Measurements from ENCODE around the gene GRM2.

Gene GRM2

DNA sequence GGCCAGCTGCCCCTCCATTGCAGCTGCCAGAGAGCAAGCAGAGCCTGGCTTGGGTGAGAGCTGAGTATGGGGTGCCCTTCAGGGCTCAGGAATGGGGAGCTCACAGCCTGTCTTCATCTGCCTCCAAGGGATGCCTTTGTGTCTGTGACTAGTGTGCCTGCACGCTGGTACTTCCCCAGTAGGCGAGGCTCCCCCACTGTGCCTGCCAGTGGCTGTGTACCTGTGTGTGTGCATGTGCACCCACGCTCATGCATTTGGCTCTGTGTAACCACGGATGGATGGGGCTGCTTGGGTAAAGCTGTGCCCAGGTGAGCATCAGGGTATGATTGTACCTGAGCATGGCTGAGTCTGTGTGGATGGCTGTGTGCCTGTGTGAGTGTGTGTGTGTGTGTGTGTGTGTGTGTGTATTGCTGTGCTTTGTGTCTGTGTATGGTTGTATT lies 2.3 kb upstream of the GRM2 start:
- DNase-seq (ENCODE audit: extremely low read depth in 1 of 2, low read depth in 1 of 2): no peak

DNA sequence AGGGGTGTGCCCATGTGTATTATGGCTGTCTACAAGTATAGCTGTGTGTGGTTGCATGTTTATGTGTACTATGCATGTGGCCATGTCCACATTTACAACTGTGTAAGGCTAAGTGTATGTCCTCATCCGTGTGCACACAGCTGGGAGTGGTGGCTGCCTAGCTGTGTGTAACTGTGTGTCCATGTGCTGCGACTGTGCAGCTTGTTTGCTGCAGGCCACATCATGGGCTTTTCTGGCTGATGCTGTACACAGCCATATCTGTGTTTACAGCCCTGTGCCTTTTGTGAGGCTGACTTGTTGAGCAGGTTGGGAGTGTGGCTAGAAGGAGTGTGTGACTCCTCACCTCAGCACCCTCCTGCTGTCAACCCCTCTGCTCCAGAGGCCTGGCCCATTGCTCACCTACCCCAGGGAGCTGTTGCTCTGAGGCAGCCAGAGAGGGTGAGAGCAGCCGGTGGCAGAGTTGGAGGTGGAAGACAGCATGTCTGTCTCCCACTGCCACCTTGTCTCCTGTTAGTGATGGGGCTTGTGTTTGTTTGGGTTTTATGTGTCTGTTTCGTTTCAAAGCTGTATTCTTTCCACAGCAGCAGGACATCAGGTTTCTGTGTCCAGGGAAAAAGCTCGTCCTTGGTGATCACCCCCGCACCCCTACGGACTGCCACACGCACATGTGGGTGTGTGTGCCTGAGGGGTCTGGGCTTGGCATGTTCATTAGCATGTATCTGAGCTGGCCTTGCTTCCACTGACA lies 1.4 kb upstream of the GRM2 start:
- no peak for DNase-seq (ENCODE audit: extremely low read depth in 1 of 2, low read depth in 1 of 2)

DNA sequence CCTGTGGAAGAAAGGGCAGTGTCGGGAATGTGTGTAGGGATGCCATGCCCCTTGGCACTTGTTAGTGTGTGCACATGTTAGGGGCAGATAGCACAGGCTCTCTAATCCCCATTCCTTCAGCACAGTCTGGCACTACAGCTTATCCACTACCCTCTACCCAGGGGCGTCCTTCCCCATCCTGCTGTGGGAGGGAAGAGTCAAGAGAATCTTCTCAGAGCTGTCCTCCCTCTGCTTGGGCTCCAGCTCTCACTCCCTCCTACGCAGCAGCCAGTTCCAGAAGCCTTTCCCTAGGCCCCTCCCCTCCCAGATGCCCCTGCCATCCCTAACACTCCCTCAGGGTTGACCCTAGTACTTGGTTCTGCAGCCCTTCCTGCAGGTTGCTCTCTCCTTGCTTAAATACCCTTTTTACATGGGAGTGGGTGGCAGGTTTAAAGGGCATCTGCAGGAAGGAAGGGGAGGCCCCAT lies 815 bp upstream of the GRM2 start:
- DNase-seq (ENCODE audit: extremely low read depth in 1 of 2, low read depth in 1 of 2): no peak

DNA sequence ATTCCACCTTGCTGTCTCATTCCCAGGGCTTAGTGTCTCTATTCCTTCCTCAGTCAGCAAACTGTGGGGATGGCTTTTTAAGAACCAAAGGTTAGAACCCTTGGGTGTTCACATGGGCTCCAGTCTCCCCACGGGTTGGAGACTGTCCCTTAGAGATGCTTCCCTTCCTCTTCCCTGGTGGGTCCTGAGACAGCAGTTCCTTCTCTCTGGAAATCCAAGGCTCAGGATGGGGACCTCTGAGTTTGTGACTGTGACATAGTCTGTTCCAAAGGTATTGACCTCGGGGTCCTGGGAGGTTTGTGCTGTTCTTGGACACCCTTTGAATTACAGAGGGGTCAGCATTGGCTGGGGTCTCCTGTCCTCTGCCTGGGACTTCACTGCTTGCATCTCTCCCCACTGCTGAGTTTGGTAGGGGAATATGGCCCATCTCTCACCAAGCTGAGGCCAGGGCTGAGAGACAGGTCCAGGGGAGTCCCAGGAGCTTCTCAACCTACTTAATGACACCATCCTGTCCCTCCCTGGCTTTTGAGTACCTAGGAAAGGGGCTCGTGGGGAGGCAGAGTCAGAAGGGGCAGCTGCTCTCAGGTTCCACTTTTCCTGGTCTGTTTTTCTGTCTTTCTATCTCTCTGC lies 1.5 kb downstream of the GRM2 start:
- DNase-seq (ENCODE audit: extremely low read depth in 1 of 2, low read depth in 1 of 2): no peak

DNA sequence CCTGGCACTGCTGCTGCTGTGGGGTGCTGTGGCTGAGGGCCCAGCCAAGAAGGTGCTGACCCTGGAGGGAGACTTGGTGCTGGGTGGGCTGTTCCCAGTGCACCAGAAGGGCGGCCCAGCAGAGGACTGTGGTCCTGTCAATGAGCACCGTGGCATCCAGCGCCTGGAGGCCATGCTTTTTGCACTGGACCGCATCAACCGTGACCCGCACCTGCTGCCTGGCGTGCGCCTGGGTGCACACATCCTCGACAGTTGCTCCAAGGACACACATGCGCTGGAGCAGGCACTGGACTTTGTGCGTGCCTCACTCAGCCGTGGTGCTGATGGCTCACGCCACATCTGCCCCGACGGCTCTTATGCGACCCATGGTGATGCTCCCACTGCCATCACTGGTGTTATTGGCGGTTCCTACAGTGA lies 2.1 kb downstream of the GRM2 start:
- no peak for DNase-seq (ENCODE audit: extremely low read depth in 1 of 2, low read depth in 1 of 2)

DNA sequence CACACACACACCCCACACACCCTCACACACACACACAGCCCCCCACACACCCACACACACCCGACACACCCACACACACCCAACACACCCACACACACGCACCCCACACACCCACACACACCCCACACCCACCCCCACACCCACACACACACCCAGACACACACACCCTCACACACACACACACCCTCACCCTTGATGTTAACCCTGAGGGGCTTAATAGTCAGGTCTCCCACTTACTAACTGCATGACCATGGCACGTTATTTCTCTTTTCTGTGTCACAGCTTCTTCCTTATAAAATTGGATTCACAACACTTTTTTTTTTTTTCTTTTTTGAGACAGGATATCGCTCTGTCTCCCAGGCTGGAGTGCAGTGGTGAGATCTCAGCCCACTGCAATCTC lies 2.8 kb downstream of the GRM2 start:
- DNase-seq (ENCODE audit: extremely low read depth in 1 of 2, low read depth in 1 of 2): no peak

DNA sequence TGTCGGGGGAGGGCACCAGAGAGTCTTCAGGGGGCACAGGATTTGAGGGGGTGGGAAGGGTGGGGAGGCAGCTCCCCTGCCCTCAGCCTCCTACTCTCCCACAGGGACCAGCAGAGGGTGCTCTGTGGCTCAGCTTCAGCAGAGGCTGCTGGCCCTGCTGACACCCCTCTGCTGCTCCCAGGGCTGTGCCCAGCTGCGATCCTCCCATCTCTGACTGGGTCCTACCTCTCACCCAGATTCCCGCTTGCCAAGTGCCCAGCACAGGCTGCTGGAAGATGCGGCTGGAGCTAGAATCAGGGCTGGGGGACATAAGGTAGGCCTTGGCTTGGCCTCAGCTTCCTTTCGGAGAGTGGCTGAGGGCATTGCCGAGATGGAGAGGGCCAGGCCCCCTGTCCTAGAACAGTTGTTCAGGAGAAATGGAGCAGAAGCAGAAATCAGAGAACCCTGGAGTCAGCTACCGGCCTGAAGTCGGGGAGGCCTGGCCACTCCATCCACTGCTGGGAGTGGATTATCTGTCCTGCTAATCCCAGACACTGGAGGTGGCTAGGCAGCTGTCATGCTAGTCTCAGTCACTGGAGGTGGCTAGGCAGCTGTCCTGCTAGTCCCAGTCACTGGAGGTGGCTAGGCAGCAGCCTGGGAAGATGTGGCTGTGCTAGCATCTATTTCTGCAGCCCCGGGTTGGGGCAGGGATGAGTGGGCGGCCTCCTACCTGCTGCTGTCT lies 3.9 kb downstream of the GRM2 start:
- no peak for DNase-seq (ENCODE audit: extremely low read depth in 1 of 2, low read depth in 1 of 2)

DNA sequence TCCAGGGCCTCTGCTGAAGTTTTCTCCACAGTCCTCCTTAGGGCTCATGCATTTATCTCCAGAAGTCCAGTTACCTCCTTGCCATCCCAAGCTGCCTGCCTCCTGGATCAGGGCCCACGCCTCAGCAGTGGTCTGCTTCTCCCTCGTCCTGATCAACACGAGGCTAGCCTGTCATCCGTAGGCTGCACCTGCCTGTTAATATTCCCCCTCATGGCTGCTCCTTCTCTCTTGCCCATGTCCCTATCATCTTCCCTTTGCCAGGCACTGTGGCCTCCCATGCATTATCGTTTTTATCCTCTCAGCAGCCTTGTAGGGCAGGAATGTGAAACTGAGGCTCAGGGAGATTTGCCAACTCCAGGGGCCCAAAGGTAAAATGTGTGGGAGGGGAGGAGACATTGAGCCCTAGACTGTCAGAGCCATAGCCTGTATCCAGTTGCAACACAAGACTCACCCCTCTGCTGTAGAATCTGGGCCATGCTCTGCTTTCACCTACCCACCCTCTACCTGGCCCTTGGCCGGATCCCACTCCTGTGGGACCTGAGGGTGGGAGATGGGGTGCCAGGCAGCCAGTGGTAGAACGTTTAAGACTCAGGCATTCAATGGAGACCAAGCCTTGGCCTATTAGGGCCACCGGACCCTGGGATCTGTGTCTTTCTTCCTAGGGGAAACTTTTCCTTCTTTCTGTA lies 4.6 kb downstream of the GRM2 start:
- DNase-seq (ENCODE audit: extremely low read depth in 1 of 2, low read depth in 1 of 2): no peak

DNA sequence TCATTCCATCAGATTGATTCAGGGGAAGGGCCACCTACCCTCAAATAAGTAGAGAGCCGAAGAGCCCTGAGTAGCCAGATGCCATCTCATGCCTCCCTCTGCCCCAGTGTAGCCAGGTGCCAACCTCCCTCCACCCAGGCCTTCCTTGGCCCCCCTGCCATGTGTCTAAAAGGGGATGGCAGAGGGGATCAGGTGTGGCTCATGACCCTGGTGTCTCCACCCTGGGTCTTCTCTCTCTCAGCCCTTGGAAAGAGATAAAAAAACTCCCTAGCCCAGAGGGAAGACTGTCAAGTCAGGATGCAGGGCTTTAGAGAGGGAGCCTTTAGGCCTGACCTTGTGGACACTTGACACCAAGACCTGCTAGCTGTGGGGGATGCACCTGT lies 5.2 kb downstream of the GRM2 start:
- no peak for DNase-seq (ENCODE audit: extremely low read depth in 1 of 2, low read depth in 1 of 2)

DNA sequence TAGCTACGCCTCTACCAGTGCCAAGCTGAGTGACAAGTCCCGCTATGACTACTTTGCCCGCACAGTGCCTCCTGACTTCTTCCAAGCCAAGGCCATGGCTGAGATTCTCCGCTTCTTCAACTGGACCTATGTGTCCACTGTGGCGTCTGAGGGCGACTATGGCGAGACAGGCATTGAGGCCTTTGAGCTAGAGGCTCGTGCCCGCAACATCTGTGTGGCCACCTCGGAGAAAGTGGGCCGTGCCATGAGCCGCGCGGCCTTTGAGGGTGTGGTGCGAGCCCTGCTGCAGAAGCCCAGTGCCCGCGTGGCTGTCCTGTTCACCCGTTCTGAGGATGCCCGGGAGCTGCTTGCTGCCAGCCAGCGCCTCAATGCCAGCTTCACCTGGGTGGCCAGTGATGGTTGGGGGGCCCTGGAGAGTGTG lies 5.7 kb downstream of the GRM2 start:
- no peak for DNase-seq (ENCODE audit: extremely low read depth in 1 of 2, low read depth in 1 of 2)

DNA sequence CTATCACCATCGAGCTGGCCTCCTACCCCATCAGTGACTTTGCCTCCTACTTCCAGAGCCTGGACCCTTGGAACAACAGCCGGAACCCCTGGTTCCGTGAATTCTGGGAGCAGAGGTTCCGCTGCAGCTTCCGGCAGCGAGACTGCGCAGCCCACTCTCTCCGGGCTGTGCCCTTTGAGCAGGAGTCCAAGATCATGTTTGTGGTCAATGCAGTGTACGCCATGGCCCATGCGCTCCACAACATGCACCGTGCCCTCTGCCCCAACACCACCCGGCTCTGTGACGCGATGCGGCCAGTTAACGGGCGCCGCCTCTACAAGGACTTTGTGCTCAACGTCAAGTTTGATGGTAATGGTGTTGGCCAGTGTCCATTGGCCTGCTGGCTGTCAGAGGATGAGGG lies 6.1 kb downstream of the GRM2 start:
- DNase-seq (ENCODE audit: extremely low read depth in 1 of 2, low read depth in 1 of 2): no peak

DNA sequence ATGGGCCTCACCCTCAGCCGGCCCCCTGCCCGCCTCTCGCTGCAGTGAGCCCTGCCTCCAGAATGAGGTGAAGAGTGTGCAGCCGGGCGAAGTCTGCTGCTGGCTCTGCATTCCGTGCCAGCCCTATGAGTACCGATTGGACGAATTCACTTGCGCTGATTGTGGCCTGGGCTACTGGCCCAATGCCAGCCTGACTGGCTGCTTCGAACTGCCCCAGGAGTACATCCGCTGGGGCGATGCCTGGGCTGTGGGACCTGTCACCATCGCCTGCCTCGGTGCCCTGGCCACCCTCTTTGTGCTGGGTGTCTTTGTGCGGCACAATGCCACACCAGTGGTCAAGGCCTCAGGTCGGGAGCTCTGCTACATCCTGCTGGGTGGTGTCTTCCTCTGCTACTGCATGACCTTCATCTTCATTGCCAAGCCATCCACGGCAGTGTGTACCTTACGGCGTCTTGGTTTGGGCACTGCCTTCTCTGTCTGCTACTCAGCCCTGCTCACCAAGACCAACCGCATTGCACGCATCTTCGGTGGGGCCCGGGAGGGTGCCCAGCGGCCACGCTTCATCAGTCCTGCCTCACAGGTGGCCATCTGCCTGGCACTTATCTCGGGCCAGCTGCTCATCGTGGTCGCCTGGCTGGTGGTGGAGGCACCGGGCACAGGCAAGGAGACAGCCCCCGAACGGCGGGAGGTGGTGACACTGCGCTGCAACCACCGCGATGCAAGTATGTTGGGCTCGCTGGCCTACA lies 8.5 kb downstream of the GRM2 start:
- DNase-seq (ENCODE audit: extremely low read depth in 1 of 2, low read depth in 1 of 2): no peak

DNA sequence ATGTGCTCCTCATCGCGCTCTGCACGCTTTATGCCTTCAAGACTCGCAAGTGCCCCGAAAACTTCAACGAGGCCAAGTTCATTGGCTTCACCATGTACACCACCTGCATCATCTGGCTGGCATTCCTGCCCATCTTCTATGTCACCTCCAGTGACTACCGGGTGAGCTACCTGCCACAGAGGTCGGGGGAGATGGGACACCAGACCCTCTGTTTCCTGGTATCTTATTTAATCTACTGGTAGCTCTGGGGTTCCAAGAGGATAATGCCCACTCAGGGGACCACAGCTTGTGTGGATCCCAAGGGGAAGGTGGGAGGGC lies 9.1 kb downstream of the GRM2 start:
- no peak for DNase-seq (ENCODE audit: extremely low read depth in 1 of 2, low read depth in 1 of 2)

DNA sequence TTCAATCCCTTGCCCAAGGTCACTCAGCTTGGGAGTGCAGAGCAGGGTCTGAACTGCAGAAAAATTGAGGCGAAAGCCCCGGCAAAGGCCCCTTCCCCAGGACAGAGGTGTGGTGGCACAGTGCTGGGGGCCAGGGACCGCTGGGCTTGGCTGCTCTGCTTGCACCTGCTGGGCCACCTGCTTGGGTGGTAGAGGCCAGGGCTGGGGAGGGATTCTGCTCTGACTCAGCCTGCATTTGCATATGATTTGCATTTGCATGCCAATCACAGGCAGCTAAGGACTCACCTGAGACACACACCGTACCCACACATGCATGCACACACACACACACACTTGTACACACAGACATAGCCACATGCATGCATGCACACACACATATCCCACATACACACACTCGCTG lies 9.9 kb downstream of the GRM2 start:
- no peak for DNase-seq (ENCODE audit: extremely low read depth in 1 of 2, low read depth in 1 of 2)

DNA sequence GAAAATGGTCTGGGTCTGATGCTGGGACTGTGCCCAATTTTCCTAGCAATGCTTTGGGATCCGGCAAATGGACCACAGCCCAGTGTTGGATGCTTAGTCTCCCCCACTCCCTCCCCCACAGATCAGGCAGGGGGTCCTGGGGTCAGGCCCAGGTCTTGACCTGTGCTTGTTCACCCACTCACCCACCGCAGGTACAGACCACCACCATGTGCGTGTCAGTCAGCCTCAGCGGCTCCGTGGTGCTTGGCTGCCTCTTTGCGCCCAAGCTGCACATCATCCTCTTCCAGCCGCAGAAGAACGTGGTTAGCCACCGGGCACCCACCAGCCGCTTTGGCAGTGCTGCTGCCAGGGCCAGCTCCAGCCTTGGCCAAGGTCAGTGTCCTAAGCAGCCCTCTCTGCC lies 10.6 kb downstream of the GRM2 start:
- no peak for DNase-seq (ENCODE audit: extremely low read depth in 1 of 2, low read depth in 1 of 2)

DNA sequence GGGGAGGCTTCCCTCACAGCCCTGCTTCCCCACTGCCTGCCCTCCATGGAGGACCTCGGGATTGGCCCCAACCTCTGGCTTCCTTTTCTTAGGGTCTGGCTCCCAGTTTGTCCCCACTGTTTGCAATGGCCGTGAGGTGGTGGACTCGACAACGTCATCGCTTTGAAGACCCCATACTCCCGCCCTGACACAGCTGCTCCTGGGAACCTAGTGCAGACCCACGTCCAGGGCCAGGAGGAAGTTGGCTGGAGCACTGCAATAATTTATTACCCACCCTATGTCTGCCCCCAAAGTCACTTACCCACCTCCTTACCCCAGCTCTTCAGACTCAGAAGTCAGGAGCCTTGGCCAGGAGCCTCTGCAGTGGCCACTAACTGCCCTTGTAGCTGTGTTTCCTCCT lies 11.1 kb downstream of the GRM2 start:
- DNase-seq (ENCODE audit: extremely low read depth in 1 of 2, low read depth in 1 of 2): no peak

DNA sequence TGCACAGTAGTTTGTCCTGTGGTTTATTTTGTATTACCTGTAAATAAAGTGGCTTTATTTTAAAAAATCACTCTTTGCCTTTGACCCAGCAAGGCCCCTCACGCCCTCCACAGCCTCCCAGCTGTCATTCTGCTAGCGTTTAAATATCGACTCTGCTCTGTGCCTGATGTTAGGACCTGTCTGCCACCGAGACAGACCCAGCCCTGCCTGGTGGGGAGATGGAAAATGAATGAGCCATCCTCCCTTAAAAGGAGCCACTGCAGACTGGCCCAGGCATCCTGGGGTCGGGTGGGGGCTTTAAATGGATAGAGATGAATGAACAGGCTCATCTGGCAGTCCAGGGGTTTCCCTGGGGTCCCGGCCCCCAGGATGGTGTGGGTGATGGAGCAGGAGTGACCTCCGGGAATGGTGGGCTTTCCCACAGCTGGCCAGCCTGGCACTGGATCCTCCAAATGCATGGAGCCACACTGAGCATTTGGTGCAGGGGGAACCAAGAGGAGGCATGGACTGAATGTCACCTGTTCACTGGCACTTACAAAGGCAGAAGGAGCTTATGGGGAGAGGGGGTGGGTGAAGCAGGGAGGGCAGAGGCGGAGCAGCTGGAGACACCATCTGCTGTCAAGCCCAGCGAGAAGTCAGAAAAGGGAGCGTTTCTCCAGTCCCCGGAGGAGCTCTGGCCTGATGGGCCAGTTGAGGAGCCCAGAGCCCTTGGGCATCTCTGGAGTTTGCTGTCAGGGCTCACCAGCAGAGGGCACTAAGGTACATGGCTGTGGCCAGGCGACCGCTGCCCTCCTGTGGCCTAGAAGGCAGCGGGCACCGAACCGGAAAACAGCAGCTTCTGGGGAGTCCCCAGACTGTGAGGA lies 11.9 kb downstream of the GRM2 start:
- peak in 1 of 2 donors; percentile 8 for DNase-seq (ENCODE audit: extremely low read depth in 1 of 2, low read depth in 1 of 2)

DNA sequence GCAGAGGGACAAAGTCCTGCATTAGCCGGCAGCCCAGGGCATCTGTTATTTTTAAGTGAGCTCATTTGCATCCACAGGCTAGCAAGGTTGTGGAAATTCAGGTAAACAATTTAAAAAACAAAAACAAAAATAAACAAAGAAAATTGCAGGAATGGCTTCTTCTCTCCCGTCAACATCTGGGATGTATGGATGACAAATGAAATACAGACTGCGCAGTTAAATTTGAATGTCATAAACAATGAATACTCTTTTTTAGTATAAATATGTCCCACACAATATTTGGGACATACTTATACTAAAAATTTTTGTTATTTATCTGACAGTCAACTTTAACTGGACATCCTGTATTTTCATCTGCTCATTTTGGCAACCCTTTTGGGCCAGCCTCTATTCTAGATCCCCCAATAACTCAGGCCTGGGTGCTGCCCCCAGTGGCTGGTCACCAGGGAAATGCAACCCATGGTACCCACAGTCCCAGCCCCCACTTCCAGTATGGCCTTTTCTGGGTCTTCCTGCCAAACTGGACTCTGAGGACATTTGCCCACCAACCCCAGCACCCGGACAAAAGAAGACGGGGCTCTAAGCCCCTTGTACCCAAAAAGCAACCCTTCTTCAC lies 12.7 kb downstream of the GRM2 start:
- DNase-seq (ENCODE audit: extremely low read depth in 1 of 2, low read depth in 1 of 2): no peak

DNA sequence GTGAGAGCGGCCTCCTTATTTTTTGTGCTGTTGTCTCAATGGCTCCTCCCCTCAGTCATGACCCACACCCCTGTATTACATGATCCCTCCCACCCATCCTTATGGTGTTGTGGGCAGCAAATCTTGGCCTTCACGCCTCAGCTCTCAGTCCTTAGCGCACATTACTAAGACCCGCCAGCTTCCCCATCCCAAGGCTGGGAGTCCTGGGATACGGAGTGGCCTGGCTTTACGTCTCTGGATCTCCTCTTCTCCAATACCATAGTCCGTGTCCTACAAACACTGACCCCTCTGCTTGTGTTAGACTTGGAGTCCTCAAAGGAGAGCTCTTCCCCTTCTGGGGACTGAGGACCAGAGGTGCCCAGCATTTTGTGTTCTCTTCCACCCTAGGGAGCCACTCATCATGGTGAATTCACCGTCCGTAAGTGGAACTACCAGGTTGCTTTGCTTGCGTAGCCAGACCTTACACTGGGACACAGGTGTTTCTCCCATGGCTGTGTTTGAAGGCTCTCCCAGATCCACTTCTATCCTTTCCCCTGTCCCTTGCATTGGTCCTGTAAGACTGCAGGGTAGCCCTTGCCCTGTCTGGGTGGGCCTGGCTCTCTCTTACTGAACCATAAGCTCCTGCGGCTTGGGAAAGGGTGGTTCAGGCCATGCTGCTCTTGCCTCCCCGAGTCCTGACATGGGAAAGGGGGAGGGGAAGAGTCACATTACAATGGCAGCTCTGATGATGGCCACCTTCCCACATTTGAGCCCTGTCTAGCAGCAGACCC lies 13.6 kb downstream of the GRM2 start:
- no peak for DNase-seq (ENCODE audit: extremely low read depth in 1 of 2, low read depth in 1 of 2)
